OCI-LY1 (cell line): Measurements from ENCODE around the gene DAPL1.

ENCODE experiments used
- H2AFZ ChIP-seq: fragments of 200-600 bp; sonication (generic), shearing (Covaris generic); 2 replicates; pipeline ENCODE4 v1.6.0; 2014; ENCODE audit warnings: antibody characterized with exemption, mild to moderate bottlenecking, low read length
- H3F3A ChIP-seq: fragments of 200-600 bp; sonication (generic), shearing (Covaris generic); 2 replicates; pipeline ENCODE4 v1.6.0; 2014; ENCODE audit warnings: mild to moderate bottlenecking, antibody characterized with exemption, low read length, moderate library complexity; ENCODE audit not compliant: insufficient read depth
- H3K27ac ChIP-seq: fragments of 200-600 bp; sonication (generic); 2 replicates; pipeline ENCODE4 v1.5.1; 2014; ENCODE audit warnings: low read length, mixed run types, mild to moderate bottlenecking, low read depth; ENCODE audit not compliant: poor library complexity, severe bottlenecking
- H3K27me3 ChIP-seq: fragments of 200-600 bp; sonication (generic); 2 replicates; pipeline ENCODE4 v1.6.0; 2014; ENCODE audit warnings: antibody characterized with exemption, mild to moderate bottlenecking, low read length, moderate library complexity; ENCODE audit not compliant: insufficient read depth
- H3K36me3 ChIP-seq: fragments of 200-600 bp; sonication (generic); 2 replicates; pipeline ENCODE4 v1.6.1; 2014; ENCODE audit warnings: mild to moderate bottlenecking, antibody characterized with exemption, low read length, moderate library complexity, mixed read lengths; ENCODE audit not compliant: insufficient read depth
- H3K4me1 ChIP-seq: fragments of 200-600 bp; sonication (generic); 2 replicates; pipeline ENCODE4 v1.5.1; 2014; ENCODE audit warnings: mild to moderate bottlenecking, low read length, moderate library complexity; ENCODE audit not compliant: insufficient read depth, severe bottlenecking
- H3K4me2 ChIP-seq: fragments of 200-600 bp; sonication (generic), shearing (Covaris generic); 2 replicates; pipeline ENCODE4 v1.6.1; 2014; ENCODE audit warnings: low read length
- H3K4me3 ChIP-seq: fragments of 200-600 bp; sonication (generic); 2 replicates; pipeline ENCODE4 v1.5.1; 2014; ENCODE audit warnings: low read length, low read depth, mild to moderate bottlenecking, mixed read lengths; ENCODE audit not compliant: poor library complexity, severe bottlenecking
- H3K79me2 ChIP-seq: fragments of 200-600 bp; shearing (Covaris generic); 2 replicates; pipeline ENCODE4 v1.6.1; 2016; ENCODE audit warnings: mixed run types, low read length, mixed read lengths; ENCODE audit not compliant: insufficient read depth
- H3K9ac ChIP-seq: fragments of 200-600 bp; sonication (generic), shearing (Covaris generic); 2 replicates; pipeline ENCODE4 v1.6.1; 2014; ENCODE audit warnings: mild to moderate bottlenecking, low read length, mixed read lengths
- H3K9me2 ChIP-seq: fragments of 200-600 bp; sonication (generic), shearing (Covaris generic); 2 replicates; pipeline ENCODE4 v1.6.1; 2014; ENCODE audit warnings: low read depth, mild to moderate bottlenecking, low read length, mixed read lengths
- H3K9me3 ChIP-seq: fragments of 200-600 bp; shearing (Covaris generic); 2 replicates; pipeline ENCODE4 v1.6.1; 2014; ENCODE audit warnings: low read length, mixed read lengths
- H4K20me1 ChIP-seq: fragments of 200-600 bp; sonication (generic), shearing (Covaris generic); 2 replicates; pipeline ENCODE4 v1.6.0; 2016; ENCODE audit warnings: mild to moderate bottlenecking, low read length; ENCODE audit not compliant: insufficient read depth
- CTCF ChIP-seq: fragments of 200-600 bp; sonication (generic), shearing (Covaris generic); IDR thresholded peaks from 2 replicates; pipeline ENCODE4 v1.5.1; 2017; ENCODE audit warnings: mild to moderate bottlenecking, antibody characterized with exemption, low read length, moderate library complexity, mixed read lengths
- EZH2 ChIP-seq: fragments of 200-600 bp; sonication (generic), shearing (Covaris generic); IDR thresholded peaks from 2 replicates; pipeline ENCODE4 v1.8.0; 2017; ENCODE audit warnings: borderline replicate concordance, mixed run types, mild to moderate bottlenecking, antibody characterized with exemption, low read length, moderate library complexity, mixed read lengths

The DAPL1 gene

GRCh38 chr2:158818511-158818910 lies 23.4 kb downstream of the DAPL1 start:
- Histone ChIP-seq H4K20me1 (no peaks in the 10 kb centered on the region), H3K4me1 (no peaks in the 10 kb centered on the region)
- TF ChIP-seq CTCF: no peak
- TF ChIP-seq EZH2: no peak

DNA sequence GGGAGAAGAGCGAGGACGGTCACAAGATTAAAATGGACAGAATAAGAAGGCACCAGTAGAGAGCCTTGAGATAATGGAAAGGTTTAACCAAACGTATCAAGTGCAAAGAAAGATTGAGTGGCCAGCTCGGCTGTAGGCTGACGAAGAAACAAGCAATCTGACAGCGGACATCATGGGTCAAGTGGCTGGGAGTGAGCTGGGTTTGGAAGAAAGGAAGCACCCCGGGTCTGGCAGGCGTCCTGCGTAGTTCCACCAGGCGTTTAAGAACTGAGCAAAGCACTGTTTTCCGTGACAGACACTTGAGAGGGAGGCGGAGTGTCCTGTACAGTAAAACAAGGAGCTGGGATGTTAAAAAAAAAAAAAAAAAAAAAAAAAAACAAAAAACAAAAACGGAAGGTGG lies 27.1 kb downstream of the DAPL1 start:
- Histone ChIP-seq H3K79me2 (no peaks in the 10 kb centered on the region), H3K4me1 (no peaks in the 10 kb centered on the region), H3K36me3 (no peaks in the 10 kb centered on the region), H3K27me3 (no peaks in the 10 kb centered on the region), H2AFZ (no peak overlapping the region), H3K9me3 (no peaks in the 10 kb centered on the region), H4K20me1 (no peaks in the 10 kb centered on the region), H3F3A (no peaks in the 10 kb centered on the region), H3K9ac (no peak overlapping the region), H3K9me2 (no peaks in the 10 kb centered on the region), H3K4me2 (no peak overlapping the region), H3K4me3 (no peak overlapping the region), H3K27ac (no peak overlapping the region)
- no peak for TF ChIP-seq CTCF
- no peak for TF ChIP-seq EZH2

More at GRCh38 chr2:158818511-158818910, 23.4 kb downstream of the DAPL1 start:
- H2AFZ ChIP-seq: no peak overlapping the region
- no peaks in the 10 kb centered on the region for H3K27me3 ChIP-seq
- no peaks in the 10 kb centered on the region for H3K9me2 ChIP-seq
- H3K27ac ChIP-seq: no peak overlapping the region
- H3K4me2 ChIP-seq: no peak overlapping the region
- H3K9ac ChIP-seq: no peak overlapping the region
- H3K9me3 ChIP-seq: no peaks in the 10 kb centered on the region
- no peaks in the 10 kb centered on the region for H3F3A ChIP-seq
- no peak overlapping the region for H3K4me3 ChIP-seq
- no peaks in the 10 kb centered on the region for H3K79me2 ChIP-seq
- no peaks in the 10 kb centered on the region for H3K36me3 ChIP-seq

- no peak for TF ChIP-seq CTCF
- TF ChIP-seq EZH2: no peak
Observed at GRCh38 chr2:158823486-158824237, 28.5 kb downstream of the DAPL1 start.

More at GRCh38 chr2:158823486-158824237, 28.5 kb downstream of the DAPL1 start:
- no peak overlapping the region for H3K9ac ChIP-seq
- H3K27me3 ChIP-seq: no peaks in the 10 kb centered on the region
- H3K4me1 ChIP-seq: no peaks in the 10 kb centered on the region
- no peaks in the 10 kb centered on the region for H4K20me1 ChIP-seq
- no peaks in the 10 kb centered on the region for H3F3A ChIP-seq
- H3K79me2 ChIP-seq: no peaks in the 10 kb centered on the region
- H3K27ac ChIP-seq: no peak overlapping the region
- H3K9me2 ChIP-seq: no peaks in the 10 kb centered on the region
- H3K4me3 ChIP-seq: no peak overlapping the region
- no peaks in the 10 kb centered on the region for H3K9me3 ChIP-seq
- no peak overlapping the region for H3K4me2 ChIP-seq
- H3K36me3 ChIP-seq: no peaks in the 10 kb centered on the region
- no peak overlapping the region for H2AFZ ChIP-seq
